NAMALWA (cell line): Measurements from ENCODE around the gene TBC1D4.
"Not testable (repeated sequence)": the region's sequence is repeated elsewhere in the genome, so short reads cannot be mapped to it uniquely, and the experiment has no call there.

Experiments used
- DNase-seq: peaks from one replicate; pipeline ENCODE4 v3.0.0-alpha.2; 2015; ENCODE audit warnings: low spot score

The TBC1D4 gene

GRCh38 chr13:75321084-75321483, 160.9 kb downstream of the TBC1D4 start:
- DNase-seq = no peak

- no peak for DNase-seq
Observed at GRCh38 chr13:75319254-75319653, 162.7 kb downstream of the TBC1D4 start.

- no peak for DNase-seq
Observed at GRCh38 chr13:75318138-75318833, 163.7 kb downstream of the TBC1D4 start.

GRCh38 chr13:75316427-75316826, 165.5 kb downstream of the TBC1D4 start:
- no peak for DNase-seq

- DNase-seq = no peak
Observed at GRCh38 chr13:75312884-75313520, 169.0 kb downstream of the TBC1D4 start.

- no peak for DNase-seq
Observed at GRCh38 chr13:75309981-75310580, 171.9 kb downstream of the TBC1D4 start.

- no peak for DNase-seq
Observed at GRCh38 chr13:75308222-75308621, 173.7 kb downstream of the TBC1D4 start.

GRCh38 chr13:75307370-75307949, 174.5 kb downstream of the TBC1D4 start:
- no peak for DNase-seq

- not testable (repeated sequence) for DNase-seq
Observed at GRCh38 chr13:75306967-75307366, 175.0 kb downstream of the TBC1D4 start.

GRCh38 chr13:75305059-75305458, 176.9 kb downstream of the TBC1D4 start:
- DNase-seq = no peak

GRCh38 chr13:75303263-75303662, 178.7 kb downstream of the TBC1D4 start:
- no peak for DNase-seq

- DNase-seq = no peak
Observed at GRCh38 chr13:75302071-75302698, 179.8 kb downstream of the TBC1D4 start.

- DNase-seq = no peak
Observed at GRCh38 chr13:75299913-75300862, 181.8 kb downstream of the TBC1D4 start.

- no peak for DNase-seq
Observed at GRCh38 chr13:75299246-75299645, 182.7 kb downstream of the TBC1D4 start.

GRCh38 chr13:75296641-75297040, 185.3 kb downstream of the TBC1D4 start:
- no peak for DNase-seq

GRCh38 chr13:75295201-75295600, 186.8 kb downstream of the TBC1D4 start:
- DNase-seq = no peak

- no peak for DNase-seq
Observed at GRCh38 chr13:75294110-75294509, 187.9 kb downstream of the TBC1D4 start.

- no peak for DNase-seq
Observed at GRCh38 chr13:75285310-75285709, 196.7 kb downstream of the TBC1D4 start.

GRCh38 chr13:75279834-75280369, 202.1 kb downstream of the TBC1D4 start:
- no peak for DNase-seq

GRCh38 chr13:75273695-75274094, 208.3 kb downstream of the TBC1D4 start:
- DNase-seq = not testable (repeated sequence)

- DNase-seq = no peak
Observed at GRCh38 chr13:75271846-75272245, 210.1 kb downstream of the TBC1D4 start.
